HG02943 (cell line): ENCODE results near the gene MIDN.

ENCODE experiments used
- ATAC-seq: cut with Tn5 transposase; IDR thresholded peaks from one replicate; pipeline ENCODE4 v1.9.1; 2021; ENCODE audit warnings: mild to moderate bottlenecking, low read depth, moderate library complexity; ENCODE audit not compliant: unreplicated experiment

Gene MIDN

GRCh38 chr19:1231729-1232637, 16.4 kb upstream of the MIDN start:
- no peak for ATAC-seq

- no peak for ATAC-seq
These were observed 15.7 kb upstream of the MIDN start for GRCh38 chr19:1232652-1233072.

GRCh38 chr19:1233115-1233667, 15.2 kb upstream of the MIDN start:
- no peak for ATAC-seq

- ATAC-seq: no peak
These were observed 14.1 kb upstream of the MIDN start for GRCh38 chr19:1234051-1234954.

- no peak for ATAC-seq
These were observed 13.4 kb upstream of the MIDN start for GRCh38 chr19:1234955-1235380.

GRCh38 chr19:1235625-1236538, 12.5 kb upstream of the MIDN start:
- no peak for ATAC-seq

DNA sequence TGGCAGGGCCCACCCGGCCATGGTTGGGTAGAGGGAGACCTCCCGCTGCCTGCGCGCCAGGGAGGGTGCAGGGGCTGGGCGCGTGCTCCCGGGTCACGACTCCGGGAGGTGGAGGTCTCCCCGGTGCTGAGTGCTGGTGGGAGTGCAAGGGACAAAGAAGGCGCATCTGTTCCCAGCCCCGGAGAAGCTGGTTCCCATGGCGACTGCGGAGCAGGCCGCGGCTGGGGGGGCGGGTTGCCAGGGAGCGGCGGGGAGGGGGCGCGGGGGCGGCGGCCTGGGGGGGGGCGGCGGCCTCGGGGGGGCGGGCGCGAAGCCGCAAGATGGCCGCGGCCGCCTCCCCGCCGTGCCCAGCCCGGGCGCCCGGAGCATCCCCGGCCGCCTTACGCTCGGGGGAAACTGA, 11.8 kb upstream of the MIDN start:
- ATAC-seq: no peak

- ATAC-seq: no peak
These were observed 11.2 kb upstream of the MIDN start for GRCh38 chr19:1237027-1237659.

DNA sequence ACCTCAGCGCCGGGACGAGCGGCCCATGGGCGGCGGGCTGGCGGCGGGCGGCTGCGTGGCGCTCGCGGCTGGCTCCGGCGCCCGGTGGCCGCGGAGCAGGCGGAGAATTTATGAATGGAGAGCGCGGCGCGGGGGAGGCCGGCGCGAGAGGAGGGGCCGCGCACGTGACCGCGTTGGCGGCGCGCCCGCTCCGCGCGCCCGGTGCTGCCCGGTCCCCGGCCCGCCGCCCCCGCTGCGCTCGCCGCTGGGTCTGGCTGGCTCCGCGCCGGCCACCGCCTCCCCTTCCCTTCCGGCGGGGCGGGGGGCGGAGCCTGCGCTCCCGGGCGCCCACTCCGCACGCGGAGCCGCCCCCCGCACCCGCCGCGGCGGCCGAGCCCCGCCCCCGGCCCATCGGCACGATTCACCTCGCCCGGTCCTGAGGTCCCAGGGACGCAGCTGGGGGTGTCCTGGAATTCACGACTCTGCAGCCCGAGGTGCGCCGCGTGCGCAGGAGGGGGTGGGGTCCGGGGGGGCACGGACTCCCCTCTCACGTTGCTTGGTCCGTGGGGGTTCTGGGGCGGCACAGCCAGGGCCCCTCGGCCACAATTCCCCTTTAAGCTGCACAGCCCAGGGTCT, 10.5 kb upstream of the MIDN start, which contains the start of gene CBARP:
CBARP (minus strand) TSS at position 252 of the 615 bp plus-strand sequence. CDS start 1,905 bp downstream, outside the sequence.
- ATAC-seq: no peak

DNA sequence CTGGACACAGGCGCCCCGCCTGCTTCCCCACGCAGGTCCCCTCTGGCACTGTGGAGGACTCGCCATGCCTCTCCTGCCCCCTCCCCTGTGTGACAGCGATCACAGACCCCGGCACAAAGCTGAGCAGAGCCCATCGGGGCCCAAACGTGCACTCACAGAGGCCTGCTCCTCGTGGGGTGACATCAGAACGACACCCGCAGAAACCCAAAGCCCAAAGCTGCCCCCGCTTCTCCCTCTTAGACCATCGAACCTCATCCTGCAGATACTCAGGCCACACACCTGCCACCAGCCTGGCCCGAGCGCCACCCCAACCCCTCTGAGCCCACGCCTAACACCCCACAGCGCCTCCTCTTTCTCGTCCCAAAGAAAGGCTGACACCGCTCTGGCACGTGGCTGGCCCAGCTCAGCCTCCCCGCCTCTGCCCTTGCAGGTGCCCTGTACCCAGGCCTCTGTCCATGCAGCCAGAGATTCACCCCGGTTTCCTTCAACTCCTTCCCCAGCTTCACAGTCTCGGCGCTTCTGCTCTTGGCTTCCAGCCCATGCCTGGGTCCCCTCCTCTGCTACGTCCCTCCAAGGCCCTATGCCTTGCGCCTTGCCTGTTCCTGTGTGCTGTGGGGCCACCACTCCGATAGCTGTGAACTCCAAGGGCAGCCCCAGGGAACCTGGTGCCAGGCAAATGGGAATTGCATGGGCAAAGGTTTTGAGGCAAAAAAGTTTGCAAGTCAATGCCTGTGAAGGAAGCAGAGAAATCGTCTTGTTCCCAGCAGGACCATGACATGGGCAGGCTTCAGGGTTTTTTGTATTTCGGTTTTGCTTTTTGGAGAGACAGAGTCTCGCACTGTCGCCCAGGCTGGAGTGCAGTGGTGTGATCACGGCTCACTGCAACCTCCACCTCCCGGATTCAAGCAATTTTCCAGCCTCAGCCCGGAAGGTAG, 9.7 kb upstream of the MIDN start:
- ATAC-seq: no peak

DNA sequence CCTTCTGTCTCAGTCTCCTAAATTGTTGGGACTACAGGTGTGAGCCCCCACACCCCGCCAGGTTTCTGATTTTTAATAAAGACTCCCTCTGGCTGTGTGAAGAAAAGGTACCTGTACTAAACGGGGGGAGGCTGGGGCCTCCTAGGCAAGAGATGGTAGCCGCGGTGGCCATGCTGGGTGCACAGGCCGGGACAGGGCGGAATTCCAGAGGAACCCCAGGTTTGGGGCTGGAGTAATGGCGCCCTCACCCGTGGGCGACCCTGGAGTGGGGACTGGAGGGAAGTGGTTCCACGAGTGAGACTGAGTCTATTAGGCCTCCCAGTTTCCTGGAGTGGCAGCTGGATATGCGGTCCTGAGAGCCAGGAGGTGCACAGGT, 9.0 kb upstream of the MIDN start:
- no peak for ATAC-seq

DNA sequence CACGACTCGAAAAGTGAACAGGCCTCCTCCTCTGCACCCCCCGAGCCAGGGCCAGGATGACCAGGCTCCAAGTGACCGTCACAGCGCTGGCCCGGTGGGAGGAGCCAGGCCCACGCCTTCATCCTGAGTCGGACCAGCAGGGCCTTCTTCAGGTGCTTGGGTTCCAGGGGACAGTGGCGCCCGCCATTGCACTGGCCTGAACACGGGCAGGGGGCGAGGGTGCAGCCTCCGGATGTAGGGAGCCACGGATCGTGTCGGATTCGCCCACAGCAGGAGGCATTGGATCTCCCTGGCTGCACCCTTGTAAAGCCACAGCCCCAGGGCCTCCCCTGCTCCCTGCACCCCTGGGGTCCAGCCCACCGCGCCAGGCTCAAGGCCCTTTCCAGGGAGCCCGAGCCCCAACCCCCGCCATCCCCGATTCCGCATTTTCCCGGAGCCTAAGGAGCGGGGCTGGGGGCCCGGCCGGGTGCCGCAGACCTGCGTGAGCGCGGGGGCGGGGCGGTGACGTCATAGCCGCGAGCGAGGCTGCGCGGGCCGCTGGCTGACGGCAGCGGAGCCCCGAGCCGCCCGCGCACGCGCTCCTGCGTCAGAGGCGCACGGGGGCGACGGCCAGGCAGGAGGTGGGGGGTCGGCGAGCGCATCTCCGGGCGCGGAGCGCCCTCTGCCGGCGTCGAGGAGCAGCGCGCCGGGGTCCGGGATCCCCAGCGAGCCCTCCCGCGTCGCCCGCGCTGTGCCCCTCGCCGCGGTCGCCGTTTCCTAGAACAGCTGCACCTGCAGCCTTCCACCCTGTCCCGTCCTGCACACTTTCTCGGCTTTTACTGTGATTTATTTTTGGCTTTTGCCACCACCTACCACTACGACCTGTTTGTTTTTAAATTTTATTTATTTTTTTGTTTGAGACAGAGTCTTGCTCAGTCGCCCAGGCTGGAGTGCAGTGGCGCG, 8.3 kb upstream of the MIDN start:
- ATAC-seq: no peak

DNA sequence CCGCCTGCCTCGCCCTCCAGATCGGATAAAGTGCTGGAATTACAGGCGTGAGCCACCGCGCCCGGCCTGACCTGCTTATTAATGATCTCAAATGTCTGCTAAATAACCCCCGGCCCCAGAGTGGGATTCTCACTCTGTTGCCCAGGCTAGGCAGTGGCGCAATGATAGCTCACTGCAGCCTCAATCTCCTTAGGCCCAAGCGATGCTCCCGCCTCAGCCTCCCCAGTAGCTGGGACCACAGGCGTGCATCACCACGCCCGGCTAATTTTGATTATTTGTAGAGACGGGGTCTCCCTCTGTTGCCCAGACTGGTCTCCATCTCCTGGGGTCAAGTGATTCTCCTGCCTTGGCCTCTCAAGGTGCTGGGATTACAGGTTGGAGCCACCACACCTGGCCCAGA, 7.5 kb upstream of the MIDN start:
- ATAC-seq: no peak

GRCh38 chr19:1241417-1242095, 6.8 kb upstream of the MIDN start, which contains the start of gene ATP5F1D:
Gene ATP5F1D, plus strand, starts transcription at chr19:1241751. Its CDS starts 100 bp downstream, at chr19:1241851.
- ATAC-seq: no peak

DNA sequence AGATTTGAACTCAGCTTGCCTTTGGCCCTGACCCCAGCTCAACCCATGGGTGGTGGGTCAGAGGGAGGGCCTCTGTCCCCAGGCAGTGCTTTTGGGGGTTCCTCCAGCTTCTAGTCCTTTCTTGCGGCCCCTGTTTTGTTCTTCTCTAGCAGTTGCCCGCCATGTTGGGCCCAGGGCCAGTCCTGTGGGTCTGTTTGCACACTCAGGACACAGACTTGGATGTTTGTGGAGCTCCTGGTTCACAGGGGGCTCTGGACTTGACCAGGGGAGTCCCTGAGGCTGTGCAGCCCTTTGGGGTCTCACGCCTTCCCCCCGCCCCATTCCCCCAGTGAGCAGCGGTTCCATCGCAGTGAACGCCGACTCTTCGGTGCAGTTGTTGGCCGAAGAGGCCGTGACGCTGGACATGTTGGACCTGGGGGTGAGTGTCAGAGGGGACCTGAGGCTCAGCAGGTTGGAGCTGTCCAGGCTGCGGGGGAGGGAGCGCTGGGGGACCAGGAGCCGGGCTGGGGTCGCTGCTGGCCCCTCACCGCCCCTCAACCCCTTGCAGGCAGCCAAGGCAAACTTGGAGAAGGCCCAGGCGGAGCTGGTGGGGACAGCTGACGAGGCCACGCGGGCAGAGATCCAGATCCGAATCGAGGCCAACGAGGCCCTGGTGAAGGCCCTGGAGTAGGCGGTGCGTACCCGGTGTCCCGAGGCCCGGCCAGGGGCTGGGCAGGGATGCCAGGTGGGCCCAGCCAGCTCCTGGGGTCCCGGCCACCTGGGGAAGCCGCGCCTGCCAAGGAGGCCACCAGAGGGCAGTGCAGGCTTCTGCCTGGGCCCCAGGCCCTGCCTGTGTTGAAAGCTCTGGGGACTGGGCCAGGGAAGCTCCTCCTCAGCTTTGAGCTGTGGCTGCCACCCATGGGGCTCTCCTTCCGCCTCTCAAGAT, 4.4 kb upstream of the MIDN start:
- no peak for ATAC-seq
